OCI-LY3 (cell line): ENCODE measurements around the gene DIAPH2.

ENCODE experiments used
- EZH2phosphoT487 ChIP-seq: fragments of 200-600 bp; shearing (Covaris generic); IDR thresholded peaks from 2 replicates; pipeline ENCODE4 v1.6.1; 2018; ENCODE audit warnings: antibody characterized with exemption, mixed run types, low read depth
- TF ChIP-seq, protein P1 (sequence below): fragments of 200-600, 300-600 bp; sonication (generic); IDR thresholded peaks from 2 replicates; pipeline ENCODE4 v1.5.1; 2014; ENCODE audit warnings: antibody characterized with exemption, low read length, low read depth

DNA sequence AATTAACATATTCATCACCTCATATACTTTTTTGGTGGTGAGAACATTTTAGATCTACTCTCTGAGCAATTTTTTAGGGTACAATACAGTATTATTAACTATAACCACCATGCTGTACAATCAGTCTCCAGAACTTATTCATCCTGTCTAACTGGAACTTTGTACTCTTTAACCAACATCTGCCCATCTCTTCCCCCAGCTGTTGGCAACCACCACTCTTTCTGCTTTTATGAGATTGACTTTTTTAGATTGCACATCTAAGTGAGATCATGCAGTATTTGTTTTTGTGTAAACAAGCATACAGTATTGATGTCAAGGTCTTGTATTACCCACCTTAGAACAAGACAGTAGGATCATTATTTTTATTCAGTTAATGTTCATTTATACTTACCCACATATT lies 715.9 kb downstream of the DIAPH2 start:
- TF ChIP-seq, protein P1, sequence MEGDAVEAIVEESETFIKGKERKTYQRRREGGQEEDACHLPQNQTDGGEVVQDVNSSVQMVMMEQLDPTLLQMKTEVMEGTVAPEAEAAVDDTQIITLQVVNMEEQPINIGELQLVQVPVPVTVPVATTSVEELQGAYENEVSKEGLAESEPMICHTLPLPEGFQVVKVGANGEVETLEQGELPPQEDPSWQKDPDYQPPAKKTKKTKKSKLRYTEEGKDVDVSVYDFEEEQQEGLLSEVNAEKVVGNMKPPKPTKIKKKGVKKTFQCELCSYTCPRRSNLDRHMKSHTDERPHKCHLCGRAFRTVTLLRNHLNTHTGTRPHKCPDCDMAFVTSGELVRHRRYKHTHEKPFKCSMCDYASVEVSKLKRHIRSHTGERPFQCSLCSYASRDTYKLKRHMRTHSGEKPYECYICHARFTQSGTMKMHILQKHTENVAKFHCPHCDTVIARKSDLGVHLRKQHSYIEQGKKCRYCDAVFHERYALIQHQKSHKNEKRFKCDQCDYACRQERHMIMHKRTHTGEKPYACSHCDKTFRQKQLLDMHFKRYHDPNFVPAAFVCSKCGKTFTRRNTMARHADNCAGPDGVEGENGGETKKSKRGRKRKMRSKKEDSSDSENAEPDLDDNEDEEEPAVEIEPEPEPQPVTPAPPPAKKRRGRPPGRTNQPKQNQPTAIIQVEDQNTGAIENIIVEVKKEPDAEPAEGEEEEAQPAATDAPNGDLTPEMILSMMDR = no peak
- TF ChIP-seq EZH2phosphoT487 = no peak
